NCI-H510A (cell line): Measurements from ENCODE around the gene RAET1G.
A peak's percentile ranks its signal among the peaks of the same experiment; 100 is the strongest.
"Not testable (repeated sequence)": the region's sequence is repeated elsewhere in the genome, so short reads cannot be mapped to it uniquely, and the experiment has no call there.

Experiments used
- DNase-seq: peaks from one replicate; lab custom pipeline; 2025; lab: John Stamatoyannopoulos, UW

The RAET1G gene

GRCh38 chr6:149897015-149897697 lies 25.8 kb downstream of the RAET1G start:
- DNase-seq, result no peak

DNA sequence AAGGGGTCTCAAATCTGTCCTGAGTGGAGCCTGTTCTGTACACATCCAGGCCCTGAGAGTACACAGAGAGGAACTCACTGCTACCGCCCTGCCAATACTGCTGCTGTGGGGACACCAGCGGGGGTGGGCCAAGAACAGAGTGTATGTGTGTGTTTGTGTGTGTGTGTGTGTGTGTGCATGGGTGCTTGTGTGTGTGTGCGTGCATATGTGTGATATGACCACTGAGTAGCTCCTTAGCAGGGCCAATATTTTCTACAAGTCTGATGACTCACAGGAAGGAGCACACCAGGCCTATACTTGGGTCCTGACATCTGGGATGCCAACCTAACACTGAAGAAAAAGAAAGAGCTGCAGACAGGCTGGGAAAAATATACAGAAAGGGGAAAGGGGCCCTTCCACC lies 26.4 kb downstream of the RAET1G start:
- DNase-seq, result no peak

DNA sequence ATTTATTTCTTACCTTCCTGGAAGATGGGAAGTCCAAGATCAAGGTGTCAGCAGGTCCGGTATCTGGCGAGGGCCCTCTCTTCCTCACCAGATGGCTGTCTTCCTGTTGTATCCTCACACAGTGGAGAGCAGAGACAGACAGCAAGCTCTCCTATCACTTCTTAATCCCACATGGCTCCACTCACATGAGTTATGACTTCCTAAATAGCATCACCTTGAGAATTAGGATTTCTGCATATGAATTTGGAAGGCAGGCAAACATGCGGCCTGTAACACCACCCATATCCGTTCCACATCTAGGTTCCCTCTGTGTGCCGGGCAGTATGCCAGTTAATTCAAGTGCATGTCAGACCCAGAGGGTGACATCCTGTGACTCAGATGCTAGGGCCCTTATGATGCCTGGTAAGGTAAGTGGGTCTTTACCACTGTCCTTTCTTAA lies 27.1 kb downstream of the RAET1G start:
- DNase-seq, result peak; percentile 33

GRCh38 chr6:149895048-149895590 lies 27.8 kb downstream of the RAET1G start:
- DNase-seq, result no peak

GRCh38 chr6:149891864-149892263 lies 31.1 kb downstream of the RAET1G start:
- DNase-seq, result not testable (repeated sequence)

- no peak for DNase-seq
Observed at GRCh38 chr6:149891259-149891658, 31.7 kb downstream of the RAET1G start.

DNA sequence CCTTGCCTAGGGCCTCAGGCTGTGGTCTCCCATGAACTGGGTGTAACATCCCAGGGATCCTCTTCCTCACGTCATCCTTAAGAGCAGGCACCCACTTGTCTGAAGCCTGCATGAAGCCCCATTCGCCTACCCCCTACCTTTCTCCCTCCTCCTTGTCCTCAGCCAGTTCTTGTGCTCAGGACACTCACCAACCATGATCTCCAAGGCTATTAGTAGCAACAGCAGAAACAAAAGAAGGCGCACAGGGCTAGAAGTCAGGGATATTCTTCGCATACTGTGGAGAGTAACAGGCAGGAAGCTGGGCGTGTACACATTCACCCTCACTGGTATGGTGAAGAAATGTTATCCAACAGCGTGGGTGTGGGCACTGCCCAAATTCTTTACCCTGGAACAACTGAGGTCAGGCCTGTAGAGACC lies 32.3 kb downstream of the RAET1G start:
- DNase-seq, result no peak

DNA sequence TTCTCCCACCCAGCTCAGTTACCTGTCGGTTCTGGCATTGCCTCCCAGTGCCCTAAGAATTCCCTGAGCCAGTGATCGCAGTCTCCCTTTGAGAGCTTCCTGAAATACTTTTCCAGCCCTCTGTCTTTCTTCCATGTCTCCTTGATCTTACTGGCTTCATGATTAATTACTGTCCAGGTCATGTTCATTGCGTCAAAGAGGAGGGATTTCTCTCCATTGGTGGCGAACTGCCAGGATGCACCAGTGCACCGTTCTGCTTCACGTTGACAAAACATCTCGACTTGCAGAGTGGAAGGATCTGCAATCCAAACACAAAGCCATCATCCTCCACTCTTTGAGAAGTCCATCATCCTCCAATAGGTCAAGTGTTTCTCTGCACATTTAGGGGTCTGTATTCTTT lies 33.6 kb downstream of the RAET1G start:
- no peak for DNase-seq

DNA sequence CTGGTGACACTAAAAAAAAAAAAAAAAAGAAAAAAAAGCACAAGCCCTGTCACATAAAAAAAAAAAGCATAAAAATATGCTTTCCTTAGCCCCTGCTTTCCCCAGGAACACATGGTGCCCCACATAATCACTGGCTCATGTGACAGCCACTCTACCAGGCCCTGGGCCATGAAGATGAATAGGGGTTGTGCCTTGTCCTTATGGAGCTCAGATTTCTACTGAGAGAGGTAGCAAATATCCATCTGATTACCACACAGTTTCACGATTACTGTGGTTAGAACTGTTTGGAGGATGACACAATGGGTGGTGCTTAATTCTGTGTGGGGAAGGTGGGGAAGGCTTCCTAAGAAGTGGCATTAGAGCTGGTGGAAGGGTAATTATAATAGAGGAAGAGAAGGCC lies 34.3 kb downstream of the RAET1G start:
- no peak for DNase-seq

DNA sequence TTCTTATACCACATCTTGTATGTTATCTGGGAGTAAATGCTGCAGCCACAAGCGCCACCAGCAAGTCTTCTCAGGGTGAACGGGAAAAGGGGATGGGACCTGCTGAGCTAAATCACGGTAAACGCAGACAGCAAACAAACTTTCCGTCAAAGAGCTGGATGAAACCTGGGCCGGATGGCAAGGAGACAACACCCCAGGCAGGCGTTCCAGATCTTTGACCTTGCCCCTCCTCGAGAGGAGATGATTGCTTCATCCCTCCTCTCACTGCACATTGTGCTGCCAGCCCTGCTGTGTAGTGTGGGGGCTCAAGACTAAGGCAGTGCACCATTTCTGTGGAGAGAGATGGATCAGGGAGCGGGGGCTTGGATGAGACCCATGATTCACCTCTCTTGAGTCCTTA lies 34.8 kb downstream of the RAET1G start:
- no peak for DNase-seq

- DNase-seq, result no peak
Observed at GRCh38 chr6:149887343-149887742, 35.6 kb downstream of the RAET1G start.

GRCh38 chr6:149885888-149886287 lies 37.0 kb downstream of the RAET1G start:
- DNase-seq, result no peak

DNA sequence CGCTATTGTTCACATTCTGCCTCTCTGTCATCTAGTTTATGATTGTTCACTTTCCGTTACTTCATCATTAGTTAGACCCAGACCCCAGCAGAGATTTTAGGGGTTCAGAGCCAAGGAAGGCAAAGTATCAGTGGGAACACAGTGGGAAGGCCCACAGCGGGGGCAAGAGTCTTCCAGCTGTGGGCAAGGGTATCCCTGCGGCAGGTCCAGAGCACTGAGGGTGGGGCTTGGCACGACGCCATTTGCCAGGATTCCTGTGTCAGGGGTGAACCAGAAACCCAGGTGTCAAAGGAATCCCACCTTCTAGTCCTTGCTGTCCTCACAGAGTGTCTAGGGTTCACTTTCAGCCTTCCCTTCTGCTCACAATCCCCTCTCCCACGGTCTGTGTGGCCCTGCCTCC lies 38.3 kb downstream of the RAET1G start:
- DNase-seq, result no peak

- peak; percentile 53 for DNase-seq
Observed at GRCh38 chr6:149884215-149884614, 38.7 kb downstream of the RAET1G start.

GRCh38 chr6:149881860-149882259 lies 41.1 kb downstream of the RAET1G start:
- no peak for DNase-seq

GRCh38 chr6:149881066-149881766 lies 41.7 kb downstream of the RAET1G start:
- no peak for DNase-seq

DNA sequence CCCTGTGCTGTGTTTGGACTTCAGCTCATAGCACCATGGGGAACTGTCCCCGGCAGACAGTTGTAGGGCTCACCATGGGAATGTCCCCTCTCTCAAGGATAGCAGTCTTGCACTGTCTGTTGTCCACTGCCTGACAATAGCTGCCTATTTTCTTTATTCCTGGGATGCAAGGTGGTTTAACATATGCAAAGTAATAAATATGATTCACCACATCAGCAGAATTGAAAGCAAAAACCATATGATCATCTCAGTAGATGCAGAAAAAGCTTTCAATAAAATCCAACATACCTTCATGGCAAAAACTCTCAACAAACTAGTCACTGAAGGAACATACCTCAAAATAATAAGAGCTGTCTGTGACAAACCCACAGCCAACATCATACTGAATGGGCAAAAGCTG lies 45.3 kb downstream of the RAET1G start:
- DNase-seq, result no peak

DNA sequence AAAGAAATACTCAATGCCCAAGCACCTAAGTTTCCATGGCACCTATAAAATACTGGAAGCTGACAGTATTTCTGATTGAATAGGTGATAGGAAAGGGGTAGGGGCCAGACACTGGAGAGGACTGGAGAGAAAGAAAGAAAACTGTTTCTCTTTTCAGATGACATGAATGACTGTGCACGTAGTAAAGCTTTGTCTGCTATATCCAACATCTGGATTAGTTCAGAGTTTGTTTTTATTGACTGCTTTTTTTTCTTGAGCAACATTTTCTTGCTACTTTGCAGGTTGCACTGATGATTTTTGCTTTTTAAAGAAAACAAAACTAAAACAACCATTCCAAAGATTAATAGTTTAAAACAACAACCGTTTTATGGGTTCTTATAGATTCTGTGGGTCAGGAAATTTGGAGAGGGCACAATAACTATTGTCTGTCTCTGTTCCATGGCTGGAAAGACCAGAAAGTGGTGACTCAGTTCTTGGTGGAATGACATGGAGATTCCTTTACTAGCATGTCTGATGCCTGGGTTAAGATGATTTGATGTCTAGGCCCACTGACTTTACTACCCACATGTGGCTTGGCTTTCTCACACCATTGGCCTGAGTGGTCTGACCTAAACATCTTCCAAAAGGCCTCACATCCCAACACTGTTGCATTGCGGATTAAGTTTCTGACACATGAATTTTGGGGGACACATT lies 46.5 kb downstream of the RAET1G start:
- DNase-seq, result no peak

- no peak for DNase-seq
Observed at GRCh38 chr6:149872233-149872632, 50.7 kb downstream of the RAET1G start.

DNA sequence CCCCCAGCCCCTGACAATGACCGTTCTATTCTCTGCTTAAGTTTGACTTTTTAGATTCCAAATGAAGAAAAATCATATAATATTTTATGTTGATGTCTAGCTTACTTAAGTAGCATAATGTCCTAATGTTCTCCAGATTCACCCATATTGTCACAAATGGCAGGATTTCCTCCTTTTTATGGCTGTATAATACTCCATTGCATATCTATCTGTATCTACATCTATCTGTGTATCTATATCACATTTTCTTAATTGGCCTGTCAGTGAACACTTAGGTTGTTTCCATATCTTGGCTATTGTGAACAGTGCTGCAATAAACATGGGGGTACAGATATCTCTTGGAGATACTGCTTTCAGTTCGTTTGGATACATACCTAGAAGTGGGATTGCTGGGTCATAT lies 51.7 kb downstream of the RAET1G start:
- no peak for DNase-seq

DNA sequence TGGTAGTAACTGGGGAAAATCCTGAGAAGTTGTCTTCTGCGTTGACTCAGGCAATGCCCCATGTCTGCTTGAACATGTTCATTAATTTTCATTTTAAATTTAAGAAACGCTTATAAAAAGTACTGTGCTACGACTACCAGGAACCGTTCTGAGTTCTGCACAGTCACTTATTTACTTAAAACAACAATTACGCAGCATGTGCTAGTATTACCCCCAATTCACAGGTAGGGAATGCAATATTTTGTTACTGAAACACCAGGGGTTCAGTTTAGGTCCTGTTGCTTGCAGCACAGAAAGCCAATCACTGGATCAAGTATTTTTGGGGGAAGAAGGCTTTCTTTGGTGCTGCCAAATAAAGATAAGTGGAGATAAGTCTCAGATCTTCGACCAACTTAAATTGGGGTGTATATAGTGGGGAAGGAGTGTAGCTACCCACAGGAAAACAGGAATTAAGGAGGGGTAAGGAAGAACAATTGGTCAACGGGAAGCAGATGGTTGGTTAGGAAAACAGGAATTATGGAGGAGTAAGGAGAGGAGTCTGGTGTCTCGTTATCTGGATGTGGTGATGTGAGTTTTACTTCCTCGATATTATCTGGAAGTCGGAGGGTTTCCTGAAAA lies 53.5 kb downstream of the RAET1G start:
- DNase-seq, result no peak

DNA sequence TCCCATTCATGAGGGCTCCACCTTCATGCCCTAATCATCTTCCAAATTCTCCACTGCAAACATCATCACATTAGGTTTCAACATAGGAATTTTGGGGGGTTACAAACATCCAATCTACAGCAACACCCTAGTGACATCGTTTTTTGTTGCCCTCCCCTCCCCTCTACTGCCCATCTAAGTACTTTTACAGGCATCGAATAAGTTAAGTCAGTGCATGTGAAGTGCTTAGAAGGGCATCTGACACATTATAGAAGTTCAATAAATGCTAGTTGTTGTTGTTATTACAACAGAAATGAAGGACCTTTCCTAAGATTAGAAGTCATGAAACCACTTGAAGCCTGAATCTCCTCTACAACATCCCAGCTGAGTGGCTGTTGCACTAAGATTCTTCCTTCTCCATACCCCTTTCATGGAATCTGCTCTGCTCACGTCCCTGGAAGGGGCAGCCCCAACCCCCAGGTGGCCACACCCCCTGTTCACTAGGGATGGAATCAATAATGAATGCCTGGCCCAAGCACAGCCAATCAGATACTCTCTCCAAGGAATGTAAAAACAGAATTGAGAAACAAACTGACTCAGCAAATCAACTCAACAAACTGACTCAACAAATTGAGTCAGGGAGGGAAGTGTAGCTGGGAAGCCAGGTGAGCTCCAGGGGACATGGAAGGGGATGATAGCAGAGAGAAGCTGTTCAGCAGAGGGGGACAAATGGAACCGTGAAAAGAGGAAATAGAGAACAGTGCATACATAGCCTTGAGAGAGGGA lies 54.9 kb downstream of the RAET1G start:
- DNase-seq, result no peak
